NCI-H1417 treated with DMSO at 0.1 percent for 48 hours (cell line): Measurements from ENCODE around the gene OR6Y1.

ENCODE experiments used
- DNase-seq: peaks from one replicate; lab custom pipeline; 2025; lab: John Stamatoyannopoulos, UW

OR6Y1 gene, protein sequence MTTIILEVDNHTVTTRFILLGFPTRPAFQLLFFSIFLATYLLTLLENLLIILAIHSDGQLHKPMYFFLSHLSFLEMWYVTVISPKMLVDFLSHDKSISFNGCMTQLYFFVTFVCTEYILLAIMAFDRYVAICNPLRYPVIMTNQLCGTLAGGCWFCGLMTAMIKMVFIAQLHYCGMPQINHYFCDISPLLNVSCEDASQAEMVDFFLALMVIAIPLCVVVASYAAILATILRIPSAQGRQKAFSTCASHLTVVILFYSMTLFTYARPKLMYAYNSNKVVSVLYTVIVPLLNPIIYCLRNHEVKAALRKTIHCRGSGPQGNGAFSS

DNA sequence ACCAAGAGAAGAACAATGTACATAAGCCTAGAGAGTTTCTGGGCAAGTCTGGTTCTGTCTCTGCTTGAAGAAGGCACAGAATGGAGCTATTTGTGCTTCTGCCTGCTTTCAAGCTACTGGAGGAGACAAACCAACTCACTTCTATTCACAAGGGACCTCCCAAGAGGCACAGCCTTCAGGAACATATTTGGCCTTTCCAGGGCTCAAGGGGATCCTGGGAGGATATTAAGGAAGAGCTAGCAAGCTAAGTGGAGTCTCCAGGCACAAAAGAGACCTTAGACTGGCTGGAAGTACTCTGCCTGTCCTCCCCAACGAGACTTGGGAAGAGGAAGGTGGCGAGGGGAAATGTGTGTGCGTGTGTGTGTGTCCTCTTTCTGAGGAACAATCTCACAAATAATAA lies at the start of gene OR6Y1:
TSS of gene OR6Y1 (minus strand) at position 54 of the 400 bp plus-strand sequence. CDS start 6,300 bp downstream, outside the sequence.
- DNase-seq, result no peak

DNA sequence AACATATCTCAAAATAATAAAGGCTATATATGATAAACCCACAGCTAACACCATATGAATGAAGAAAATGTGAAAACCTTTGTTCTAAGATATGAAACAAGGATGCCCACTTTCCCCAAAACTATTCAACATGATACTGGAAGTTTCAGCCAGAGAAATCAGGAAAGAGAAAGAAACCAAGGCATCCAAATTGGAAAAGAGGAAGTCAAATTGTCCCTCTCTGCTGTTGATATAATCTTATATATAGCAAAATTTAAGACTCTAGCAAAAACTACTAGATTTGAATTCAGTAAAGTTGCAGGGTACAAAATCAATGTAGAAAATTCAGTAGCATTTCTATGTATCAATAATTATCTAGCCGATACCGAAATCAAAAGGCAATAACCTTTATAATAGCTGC lies 46.5 kb upstream of the OR6Y1 start:
- DNase-seq, result no peak

DNA sequence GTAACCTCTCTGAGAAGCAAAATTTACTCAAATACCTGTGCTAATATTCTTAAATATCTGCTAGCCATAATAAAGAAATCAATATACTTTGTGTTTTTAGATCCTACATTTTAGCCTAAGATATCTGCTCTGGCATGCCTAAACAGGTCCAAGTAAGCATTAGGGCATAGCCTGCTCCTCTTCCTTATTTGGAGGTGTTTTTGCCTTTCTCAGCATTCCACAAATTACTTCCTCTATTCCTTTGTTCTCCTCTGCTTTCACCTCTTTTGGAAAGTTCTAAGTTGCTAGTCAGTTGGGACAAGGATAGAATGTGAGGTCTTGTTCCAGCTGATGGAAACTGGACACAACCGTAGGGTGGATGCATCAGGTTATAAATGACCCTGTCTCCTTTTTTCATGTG lies 32.7 kb upstream of the OR6Y1 start:
- no peak for DNase-seq

DNA sequence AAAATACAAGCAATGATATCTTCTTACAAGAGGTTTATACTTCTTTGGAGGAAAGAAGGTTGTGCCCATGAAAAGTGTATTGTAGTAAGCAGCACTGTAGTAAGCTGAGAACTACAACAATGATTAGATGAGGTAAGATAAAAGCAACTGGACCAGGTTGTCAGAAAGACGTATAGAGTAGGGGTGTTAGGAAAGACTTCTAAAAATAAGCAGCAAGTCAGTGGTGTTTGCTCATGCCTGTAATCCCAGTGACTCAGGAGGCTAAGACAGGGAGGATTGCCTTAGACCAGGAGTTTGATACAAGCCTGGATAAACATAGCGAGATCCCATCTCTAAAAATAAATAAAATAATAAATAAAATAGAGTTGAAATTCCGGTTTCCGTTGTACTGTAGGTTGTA lies 29.8 kb upstream of the OR6Y1 start:
- DNase-seq, result no peak

DNA sequence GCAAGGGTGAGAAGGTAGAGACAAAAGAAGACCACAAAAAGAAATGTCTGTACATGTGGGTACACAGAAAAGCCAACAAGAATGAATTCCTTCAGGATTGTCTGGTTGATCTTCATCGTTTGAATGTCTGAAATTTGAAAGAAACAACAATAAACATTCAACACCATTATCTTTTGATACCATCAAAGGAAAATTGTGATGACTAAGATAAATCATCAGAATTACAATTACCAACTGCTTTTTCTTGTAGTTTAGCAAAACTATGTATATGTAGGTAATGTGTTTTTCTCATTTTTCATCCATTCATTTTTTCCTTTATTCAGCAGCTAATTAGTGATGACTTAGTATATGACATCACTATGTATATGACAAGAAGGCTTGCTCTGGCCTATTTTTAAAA lies 25.5 kb upstream of the OR6Y1 start, which contains the start of gene OR10X1:
TSS of gene OR10X1 (minus strand) at position 167 of the 400 bp plus-strand sequence. CDS start at position 167, 0 bp downstream.
- no peak for DNase-seq

DNA sequence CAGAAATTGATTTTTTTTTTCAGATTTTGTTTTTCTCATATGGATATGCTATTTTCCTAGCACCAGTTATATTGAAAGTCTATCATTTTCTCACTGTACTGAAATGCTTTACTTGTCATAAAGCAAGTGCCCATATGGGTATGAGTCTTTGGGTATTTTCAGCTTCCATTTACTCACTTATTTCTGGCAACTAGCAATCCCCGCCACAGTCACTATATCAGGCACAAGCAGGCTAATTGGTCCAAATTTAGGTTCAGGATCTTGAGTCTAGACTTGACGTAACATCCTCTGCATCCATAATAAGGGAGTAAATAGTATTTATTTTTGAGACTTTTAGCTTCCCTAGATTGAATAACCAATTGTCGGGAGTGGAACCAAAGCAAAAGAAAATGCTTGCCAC lies 23.4 kb upstream of the OR6Y1 start:
- no peak for DNase-seq

DNA sequence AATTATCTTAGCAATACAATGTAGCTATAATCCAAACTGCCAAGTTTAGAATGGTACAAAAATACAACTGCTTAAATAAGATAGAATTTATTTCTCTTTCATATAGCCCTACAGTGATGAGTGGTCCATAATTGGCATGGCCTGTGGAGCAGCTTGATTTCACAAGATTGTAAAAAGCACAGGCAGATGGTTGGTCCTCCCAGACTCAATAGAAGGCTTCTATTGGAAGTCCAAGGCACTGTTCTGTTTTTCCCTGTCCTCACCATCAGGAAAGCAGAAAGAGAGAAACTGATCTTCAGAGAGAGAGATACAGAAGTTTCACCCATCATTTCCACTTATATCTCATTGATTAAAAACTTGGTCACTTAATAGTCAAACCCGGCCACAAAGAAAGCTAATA lies 18.0 kb upstream of the OR6Y1 start:
- no peak for DNase-seq

DNA sequence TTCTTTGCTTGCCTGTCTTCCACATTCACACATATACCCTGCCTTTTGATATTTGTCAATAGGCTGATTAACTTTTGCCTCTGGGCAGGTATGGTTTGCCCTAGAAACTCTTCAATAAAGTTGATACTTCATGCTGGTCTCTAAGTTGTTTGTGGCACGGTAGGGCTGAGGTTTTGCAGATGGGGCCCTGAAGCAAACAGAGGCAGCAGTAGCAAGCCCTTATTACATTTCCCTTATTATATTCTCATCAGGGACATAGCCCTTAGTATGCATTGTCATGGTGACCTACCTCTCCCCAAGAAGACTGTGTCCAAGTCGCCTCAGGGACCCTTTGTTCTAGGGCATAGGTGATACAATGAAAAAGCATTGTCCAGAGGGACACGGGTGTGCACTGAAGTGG lies 16.3 kb upstream of the OR6Y1 start, which contains the start of gene OR6P1:
TSS of gene OR6P1 (minus strand) at position 101 of the 400 bp plus-strand sequence. CDS start 6,976 bp downstream, outside the sequence.
- no peak for DNase-seq

DNA sequence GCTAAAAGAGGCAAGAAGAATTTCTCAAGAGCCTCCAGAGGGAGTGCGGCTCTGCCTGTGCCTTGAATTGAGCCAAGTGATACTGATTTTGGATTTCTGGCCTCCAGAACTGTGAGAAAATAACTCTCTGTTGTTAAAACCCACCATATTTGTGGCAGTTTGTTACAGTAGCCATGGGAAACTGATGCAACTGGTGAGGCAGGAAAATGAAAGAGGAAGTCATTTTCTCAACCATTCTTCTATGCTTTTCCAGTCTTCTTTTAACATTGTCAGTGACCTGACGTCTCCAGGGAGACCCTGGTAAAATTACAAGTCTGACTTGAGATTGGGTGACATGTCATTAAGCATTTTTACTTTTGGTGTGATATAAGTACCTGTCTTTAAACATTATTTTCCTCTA lies 10.4 kb upstream of the OR6Y1 start:
- DNase-seq, result no peak

DNA sequence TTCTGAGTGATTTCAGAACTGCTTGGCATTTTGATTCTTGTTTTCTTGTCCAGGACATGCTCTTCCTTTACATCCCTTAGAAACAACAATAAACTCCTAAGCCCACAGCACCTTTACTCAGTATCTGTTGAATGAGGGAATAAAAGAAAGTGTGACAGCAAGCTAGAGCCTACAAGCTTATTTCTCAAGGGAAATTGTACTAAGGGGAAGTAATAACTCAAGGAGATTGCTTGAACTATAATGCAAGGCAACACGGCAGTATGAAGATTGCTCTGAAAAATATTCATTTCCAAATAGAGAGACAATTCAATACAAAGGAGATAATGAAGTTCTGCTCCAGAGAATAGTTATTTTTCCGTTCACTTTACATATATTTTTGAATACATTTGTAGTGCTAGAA lies 9.6 kb upstream of the OR6Y1 start:
- DNase-seq, result no peak

DNA sequence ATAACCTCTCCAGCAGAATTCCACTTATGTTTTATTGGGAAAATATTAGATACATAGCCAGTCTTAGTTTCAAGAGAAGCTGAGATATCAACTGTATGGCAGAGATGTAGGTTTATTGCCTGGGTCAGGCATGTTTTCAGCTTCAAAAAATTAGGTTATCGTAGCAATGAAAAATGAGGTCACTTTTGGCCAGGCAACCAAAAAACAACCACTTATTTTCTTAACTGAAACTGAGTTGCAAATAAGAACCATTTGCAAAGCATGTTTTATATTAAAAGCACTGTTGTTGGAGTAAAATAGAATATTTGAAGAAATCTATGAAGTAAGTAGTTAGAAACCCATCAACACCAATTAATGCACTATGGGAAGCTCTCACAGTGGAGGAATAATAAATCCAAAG lies 5.5 kb upstream of the OR6Y1 start:
- no peak for DNase-seq

DNA sequence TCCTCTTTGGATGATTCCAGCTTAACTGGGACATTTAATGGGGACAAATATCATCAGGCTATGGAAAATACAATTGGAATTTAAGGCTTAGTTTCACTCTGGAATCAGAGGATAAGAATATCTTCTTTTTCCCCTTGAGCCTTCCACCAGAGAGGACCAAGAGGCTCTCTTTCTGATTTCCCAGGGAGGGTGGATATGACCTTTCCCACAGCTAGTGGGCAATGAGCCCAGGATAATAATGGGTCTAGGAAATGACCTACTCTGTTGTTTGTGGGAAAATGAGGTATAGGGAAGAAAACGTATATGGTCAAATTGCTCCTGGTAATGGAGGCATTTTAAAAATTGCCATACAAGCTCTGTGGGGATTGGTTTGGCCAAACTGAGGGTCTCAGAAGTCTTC lies 1.9 kb downstream of the OR6Y1 start:
- DNase-seq, result no peak

DNA sequence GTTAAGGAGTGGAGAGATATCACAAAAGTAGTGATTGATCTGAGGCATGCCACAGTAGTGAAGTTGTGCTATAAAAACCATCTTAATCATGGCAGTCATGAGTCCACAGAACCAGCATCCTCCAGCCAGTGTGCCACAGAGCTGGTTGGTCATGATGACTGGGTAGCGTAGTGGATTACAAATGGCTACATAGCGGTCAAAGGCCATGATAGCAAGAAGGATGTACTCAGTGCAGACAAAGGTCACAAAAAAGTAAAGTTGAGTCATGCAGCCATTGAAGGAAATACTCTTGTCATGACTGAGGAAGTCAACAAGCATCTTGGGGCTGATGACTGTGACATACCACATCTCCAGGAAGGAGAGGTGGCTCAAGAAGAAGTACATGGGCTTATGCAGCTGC lies 6.7 kb downstream of the OR6Y1 start:
- DNase-seq, result no peak

DNA sequence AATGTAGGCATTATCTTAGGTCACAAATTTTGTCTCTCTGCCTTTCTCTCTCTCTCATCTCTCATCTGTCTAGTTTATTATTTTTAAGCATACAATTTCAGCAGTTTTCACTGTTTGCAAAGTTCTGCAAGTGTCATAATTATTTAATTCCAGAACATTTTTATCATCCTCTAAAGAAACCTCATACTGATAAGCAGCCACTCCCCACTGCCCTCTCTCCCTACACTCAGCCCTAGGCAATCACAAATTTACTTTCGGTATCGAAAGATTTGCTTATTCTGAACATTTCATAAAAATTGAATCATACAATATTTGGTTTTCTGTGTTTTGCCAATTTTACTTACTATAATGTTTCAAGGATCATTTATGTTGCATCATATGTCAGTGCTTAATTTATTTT lies 16.6 kb downstream of the OR6Y1 start:
- no peak for DNase-seq

DNA sequence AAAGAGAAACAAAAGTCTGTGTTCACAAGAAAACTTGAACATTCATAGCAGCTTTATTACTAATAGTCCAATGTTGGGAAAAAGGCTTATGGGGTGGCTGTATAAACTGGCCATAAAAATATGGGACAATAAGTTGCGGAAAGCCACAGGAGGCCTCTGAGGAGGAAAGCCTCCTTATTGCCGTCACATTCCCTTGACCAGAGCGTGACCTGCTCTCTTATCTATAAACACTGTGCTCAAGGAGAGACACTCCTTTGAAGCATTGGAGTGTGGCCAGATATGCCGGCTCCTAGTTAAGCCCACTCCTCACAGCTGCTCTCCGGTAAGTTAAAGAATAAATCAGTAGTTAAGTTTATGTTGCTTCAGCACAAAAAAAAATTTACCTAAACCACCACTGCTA lies 19.7 kb downstream of the OR6Y1 start:
- DNase-seq, result no peak

DNA sequence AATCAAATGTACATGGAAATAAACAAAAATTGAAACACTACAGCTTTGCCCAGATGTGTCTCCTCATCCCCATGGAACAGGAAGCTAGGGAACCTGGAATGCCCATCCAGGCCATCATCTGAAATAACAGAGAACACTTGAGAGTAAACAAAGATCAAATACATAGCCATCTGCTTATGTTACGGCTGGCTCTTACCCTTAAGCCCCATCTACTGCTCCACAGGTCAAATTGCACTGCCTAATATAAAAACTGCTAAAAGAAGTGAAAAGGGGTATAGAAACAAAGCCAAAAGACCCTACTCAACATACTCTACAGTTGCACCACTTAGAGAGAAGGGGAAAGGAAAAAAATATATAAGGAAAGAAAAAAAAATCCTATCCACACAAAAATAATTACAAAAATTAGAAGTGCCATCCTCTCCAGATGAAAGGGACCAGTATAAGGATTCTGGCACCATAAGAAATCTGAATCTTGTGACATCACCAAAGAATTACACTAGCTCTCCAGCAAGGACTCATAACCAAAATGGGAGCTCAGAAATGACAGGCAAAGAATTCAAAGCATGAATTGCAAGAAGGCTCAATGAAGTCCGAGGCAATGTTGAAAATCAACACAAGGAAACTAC lies 26.9 kb downstream of the OR6Y1 start:
- DNase-seq, result no peak

DNA sequence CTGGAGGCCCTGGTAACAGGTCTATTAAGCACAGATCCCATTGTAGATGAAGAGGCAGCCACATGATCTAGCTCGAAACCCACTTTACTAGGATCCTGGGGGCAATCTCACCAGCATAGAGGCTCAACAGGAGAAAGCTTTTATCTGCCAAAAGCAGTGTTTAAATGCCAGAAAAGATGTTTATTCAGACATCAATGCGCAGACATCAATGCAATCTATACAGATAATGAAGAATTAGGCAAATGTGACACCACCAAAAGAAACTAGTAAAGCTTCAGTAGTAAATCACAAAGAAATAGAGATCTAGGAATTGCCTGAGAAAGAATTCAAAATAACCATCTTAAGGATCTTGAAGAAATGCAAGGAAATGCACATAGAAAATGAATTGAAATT lies 32.5 kb downstream of the OR6Y1 start:
- no peak for DNase-seq

DNA sequence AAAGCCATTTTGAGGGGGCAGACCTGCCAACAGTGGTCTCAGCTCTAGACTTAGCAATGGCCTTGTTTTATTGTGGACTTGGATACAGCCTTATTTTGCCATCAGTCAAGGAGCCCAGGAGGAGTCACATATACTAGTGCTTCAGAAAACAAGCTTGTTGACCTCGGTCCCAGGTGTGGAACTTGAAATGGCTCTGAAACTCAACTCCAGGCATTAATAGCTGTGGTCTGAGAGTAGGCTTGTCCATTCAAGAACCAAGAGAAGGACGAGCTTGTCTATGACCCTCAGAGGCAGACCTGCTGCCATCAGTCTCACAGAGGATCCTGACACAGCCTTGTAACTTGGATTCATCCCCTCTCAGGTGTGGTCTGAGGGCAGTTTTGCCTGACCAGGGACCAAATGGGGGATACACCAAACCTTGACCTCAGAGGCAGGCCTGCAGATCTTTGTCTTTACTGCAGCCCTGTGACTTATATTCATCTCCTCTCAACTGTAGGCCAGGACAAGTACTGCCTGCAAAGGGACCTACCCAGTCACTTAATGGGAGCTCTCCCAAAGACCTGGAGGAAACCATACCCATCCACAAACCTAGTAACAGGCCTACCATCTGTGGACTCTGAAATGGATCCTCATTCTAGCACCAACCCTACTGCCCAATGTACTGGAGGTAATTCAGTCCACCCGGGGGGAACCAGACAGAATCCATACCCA lies 33.1 kb downstream of the OR6Y1 start:
- no peak for DNase-seq

DNA sequence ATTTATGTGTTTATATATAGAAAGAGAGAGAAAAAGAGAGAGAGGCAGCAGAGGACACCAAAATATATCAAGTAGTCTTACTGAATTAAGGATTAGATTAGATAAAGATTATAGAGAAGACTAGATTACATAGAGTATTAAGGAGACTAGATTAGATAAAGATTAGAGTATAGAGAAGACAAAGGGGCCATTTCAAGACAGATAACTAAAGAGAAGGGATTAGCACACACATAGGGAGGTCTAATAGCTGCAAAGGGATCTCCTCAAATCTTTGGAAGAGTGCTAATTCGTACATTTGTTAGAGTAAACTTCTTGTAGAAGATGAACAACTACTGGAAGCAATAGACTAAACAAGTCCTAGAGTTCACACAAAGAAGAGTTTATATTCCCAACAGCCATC lies 34.2 kb downstream of the OR6Y1 start:
- no peak for DNase-seq

DNA sequence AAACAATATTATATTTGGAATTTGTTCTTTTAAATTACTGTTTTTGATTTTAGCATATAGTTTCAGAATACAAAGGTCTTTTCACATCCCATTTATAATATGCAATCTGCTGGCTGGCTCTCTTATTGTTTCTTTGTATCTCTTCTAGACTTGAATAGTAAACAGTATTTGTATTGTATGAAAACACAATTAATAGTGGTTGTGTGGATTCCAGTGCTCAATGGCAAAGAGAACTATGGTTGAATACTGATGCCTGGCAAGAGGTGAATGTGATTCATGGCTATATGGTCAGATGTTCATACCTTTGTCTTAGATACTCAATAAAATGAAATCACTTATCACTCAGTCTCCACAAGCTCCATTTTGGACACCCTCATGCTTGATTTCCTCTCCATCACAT lies 37.2 kb downstream of the OR6Y1 start:
- DNase-seq, result no peak

DNA sequence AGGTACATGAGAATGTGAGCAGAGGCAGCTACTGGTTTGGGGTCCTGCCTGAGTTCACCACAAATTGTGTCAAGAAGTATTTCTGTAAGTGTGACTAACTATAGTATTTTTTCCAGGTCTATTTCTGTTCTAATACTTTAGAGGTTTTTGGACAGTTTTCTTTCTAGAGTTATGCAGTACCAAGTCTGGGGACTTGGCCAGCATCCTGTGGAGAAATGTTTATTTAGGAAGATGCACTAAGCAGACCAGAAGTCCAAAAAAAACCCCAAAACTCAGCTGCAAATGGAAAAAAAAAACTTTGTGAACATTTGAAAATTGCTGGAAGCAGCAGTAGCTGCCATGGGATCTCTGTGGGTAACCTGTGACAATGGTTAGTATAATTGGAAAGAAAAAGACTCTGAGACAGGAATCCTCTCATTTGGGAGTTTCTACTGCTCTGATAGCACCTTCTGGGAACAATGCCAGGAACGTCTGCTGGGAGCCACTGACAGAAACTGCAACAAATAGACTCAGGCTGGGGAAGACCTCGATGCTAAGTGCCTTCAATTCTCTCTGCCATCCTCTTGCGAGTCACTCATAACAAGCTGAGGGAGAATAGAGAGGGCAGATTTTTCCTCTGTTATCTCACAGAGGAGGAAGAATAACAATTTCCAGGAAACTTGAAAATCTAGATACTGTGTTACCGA lies 44.6 kb downstream of the OR6Y1 start:
- no peak for DNase-seq

DNA sequence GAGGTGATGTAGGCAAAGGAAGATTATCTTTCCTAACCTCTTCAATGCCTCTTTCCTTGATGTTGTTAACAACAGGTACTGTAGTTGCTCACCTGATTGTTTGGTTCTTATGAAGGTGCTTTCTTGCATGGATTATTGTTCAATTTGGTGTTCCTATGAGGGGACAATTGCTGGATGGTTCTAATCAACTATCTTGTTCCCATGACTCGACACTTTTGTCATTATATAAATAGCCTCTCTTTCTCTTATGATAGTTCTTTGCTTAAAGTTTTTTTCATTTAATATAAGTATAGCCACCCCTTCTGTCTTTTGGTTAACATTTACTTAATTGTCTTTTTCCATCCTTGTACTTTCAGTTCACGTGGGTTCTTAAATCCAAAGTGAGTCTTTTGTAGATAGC lies 46.7 kb downstream of the OR6Y1 start:
- DNase-seq, result no peak
